Activated CD4-positive, CD25-positive, alpha-beta regulatory T cell treated with anti-CD3 and anti-CD28 coated beads, Interleukin-2, amount 50 U/mL, for 72 hours (primary cell): ENCODE data around the gene FAM117A.
"Not testable (repeated sequence)": the region's sequence is repeated elsewhere in the genome, so short reads cannot be mapped to it uniquely, and the experiment has no call there.

ENCODE experiments used
- DNase-seq: peaks from one replicate; pipeline ENCODE4 v3.0.0; 2021

Gene FAM117A

GRCh38 chr17:49739641-49740271 lies 24.2 kb downstream of the FAM117A start:
- DNase-seq, result peak; percentile 82

- DNase-seq, result no peak
Measured at GRCh38 chr17:49738456-49739163, 25.3 kb downstream of the FAM117A start.

- DNase-seq, result no peak
Measured at GRCh38 chr17:49734515-49735490, 29.1 kb downstream of the FAM117A start.

GRCh38 chr17:49731435-49731831 lies 32.5 kb downstream of the FAM117A start:
- DNase-seq, result no peak

GRCh38 chr17:49730785-49731434 lies 33.0 kb downstream of the FAM117A start:
- DNase-seq, result no peak

GRCh38 chr17:49730078-49730784 lies 33.7 kb downstream of the FAM117A start:
- DNase-seq, result no peak

- no peak for DNase-seq
Measured at GRCh38 chr17:49729069-49729468, 34.9 kb downstream of the FAM117A start.

GRCh38 chr17:49728425-49728824 lies 35.5 kb downstream of the FAM117A start:
- no peak for DNase-seq

- no peak for DNase-seq
Measured at GRCh38 chr17:49727380-49727779, 36.6 kb downstream of the FAM117A start.

- DNase-seq, result no peak
Measured at GRCh38 chr17:49725452-49726130, 38.3 kb downstream of the FAM117A start.

- DNase-seq, result not testable (repeated sequence)
Measured at GRCh38 chr17:49724552-49724951, 39.4 kb downstream of the FAM117A start.

- DNase-seq, result no peak
Measured at GRCh38 chr17:49723423-49723822, 40.5 kb downstream of the FAM117A start.

- DNase-seq, result no peak
Measured at GRCh38 chr17:49722066-49722465, 41.9 kb downstream of the FAM117A start.

GRCh38 chr17:49717371-49717861 lies 46.5 kb downstream of the FAM117A start:
- DNase-seq, result no peak

- DNase-seq, result no peak
Measured at GRCh38 chr17:49716668-49717364, 47.1 kb downstream of the FAM117A start.

GRCh38 chr17:49715717-49716279 lies 48.1 kb downstream of the FAM117A start:
- no peak for DNase-seq

- DNase-seq, result no peak
Measured at GRCh38 chr17:49715216-49715615, 48.7 kb downstream of the FAM117A start.

GRCh38 chr17:49708515-49709183 lies 55.3 kb downstream of the FAM117A start:
- DNase-seq, result no peak

GRCh38 chr17:49707608-49708514 lies 56.1 kb downstream of the FAM117A start, which contains the start of gene SLC35B1:
SLC35B1 (minus strand) TSS chr17:49707964; CDS start chr17:49707833, 131 bp downstream.
- DNase-seq, result peak; percentile 96
